Glutamatergic neuron (in vitro differentiated cells): ENCODE results near the gene MAMDC2. TPM values are rescaled to one million over a fixed set of nuclear protein-coding genes. Genes with fewer than 3 reads are reported as not detected.

Source experiments
- DNase-seq: peaks from one replicate; pipeline ENCODE4 v3.0.0; 2022
- H3K27ac Mint-ChIP-seq: one replicate; pipeline ENCODE4 v1.8.0; 2020; ENCODE audit warnings: mild to moderate bottlenecking, mixed read lengths, inconsistent platforms; ENCODE audit not compliant: unreplicated experiment
- H3K27me3 Mint-ChIP-seq: one replicate; pipeline ENCODE4 v1.8.0; 2020; ENCODE audit warnings: mild to moderate bottlenecking, moderate library complexity, mixed read lengths, inconsistent platforms; ENCODE audit not compliant: unreplicated experiment
- H3K36me3 Mint-ChIP-seq: one replicate; pipeline ENCODE4 v1.8.0; 2020; ENCODE audit warnings: mild to moderate bottlenecking, mixed read lengths, inconsistent platforms; ENCODE audit not compliant: unreplicated experiment
- H3K4me1 Mint-ChIP-seq: one replicate; pipeline ENCODE4 v1.8.0; 2020; ENCODE audit warnings: mild to moderate bottlenecking, low read depth, mixed read lengths, inconsistent platforms; ENCODE audit not compliant: unreplicated experiment
- H3K4me3 Mint-ChIP-seq: one replicate; pipeline ENCODE4 v1.8.0; 2020; ENCODE audit warnings: mild to moderate bottlenecking, mixed read lengths, inconsistent platforms; ENCODE audit not compliant: unreplicated experiment
- H3K9me3 Mint-ChIP-seq: one replicate; pipeline ENCODE4 v1.8.0; 2020; ENCODE audit warnings: mild to moderate bottlenecking, moderate library complexity, mixed read lengths, inconsistent platforms; ENCODE audit not compliant: unreplicated experiment
- CTCF ChIP-seq: fragments of 200-600 bp; sonication (generic); IDR thresholded peaks from one replicate; pipeline ENCODE4 v1.5.0; 2021; ENCODE audit not compliant: partially characterized antibody, unreplicated experiment
- total RNA-seq: library from RNA; stranded (reverse); fragmentation: NEBNext Ultra II Directional; extraction: Animal tissue kit (Norgen Biotek cat#: 25700); gene quantifications from one replicate; pipeline ENCODE4 v1.2.1, GENCODE V29; 2021; ENCODE audit not compliant: unreplicated experiment

MAMDC2 gene
- total RNA-seq, 1 donor from 2014 or later, result 0.22 TPM

DNA sequence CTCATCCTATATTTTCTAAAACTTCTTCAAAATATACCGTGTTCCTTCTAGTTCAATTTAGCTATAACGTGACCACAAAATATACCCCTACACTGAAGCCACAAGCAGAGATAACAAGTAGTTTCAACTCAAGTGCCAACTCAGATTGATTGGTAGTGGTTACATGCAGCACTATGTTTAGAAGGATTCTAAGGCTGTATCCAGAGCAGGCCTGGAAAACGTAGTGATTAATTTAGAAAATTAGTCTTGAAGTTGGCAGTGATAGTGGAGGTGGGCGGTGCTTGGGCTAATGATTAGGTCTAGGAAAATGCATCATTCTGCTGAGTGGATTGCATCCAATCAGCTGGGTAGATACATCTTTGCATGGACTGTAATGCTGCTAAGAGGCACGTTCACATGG lies 61.5 kb downstream of the MAMDC2 start:
- Mint-ChIP-seq H3K9me3 (peaks cover under 1% of the 10 kb centered on the region), H3K4me3 (no peak overlapping the region), H3K27ac (no peak overlapping the region), H3K36me3 (no peaks in the 10 kb centered on the region), H3K4me1 (peaks cover 1% of the 10 kb centered on the region), H3K27me3 (peaks cover 2% of the 10 kb centered on the region)
- DNase-seq, result no peak
- no peak for TF ChIP-seq CTCF

GRCh38 chr9:70106571-70106970 lies 62.9 kb downstream of the MAMDC2 start:
- no peak for DNase-seq
- Mint-ChIP-seq H3K27ac (no peak overlapping the region), H3K4me3 (no peak overlapping the region), H3K9me3 (peaks cover 5% of the 10 kb centered on the region), H3K36me3 (no peaks in the 10 kb centered on the region), H3K27me3 (peaks cover 2% of the 10 kb centered on the region), H3K4me1 (peaks cover 8% of the 10 kb centered on the region)
- TF ChIP-seq CTCF, result no peak

GRCh38 chr9:70107558-70107957 lies 63.9 kb downstream of the MAMDC2 start:
- Mint-ChIP-seq H3K27ac (no peak overlapping the region), H3K27me3 (peaks cover 2% of the 10 kb centered on the region), H3K4me3 (no peak overlapping the region), H3K4me1 (peaks cover 8% of the 10 kb centered on the region), H3K9me3 (peaks cover 5% of the 10 kb centered on the region), H3K36me3 (no peaks in the 10 kb centered on the region)
- DNase-seq, result no peak
- TF ChIP-seq CTCF, result no peak

DNA sequence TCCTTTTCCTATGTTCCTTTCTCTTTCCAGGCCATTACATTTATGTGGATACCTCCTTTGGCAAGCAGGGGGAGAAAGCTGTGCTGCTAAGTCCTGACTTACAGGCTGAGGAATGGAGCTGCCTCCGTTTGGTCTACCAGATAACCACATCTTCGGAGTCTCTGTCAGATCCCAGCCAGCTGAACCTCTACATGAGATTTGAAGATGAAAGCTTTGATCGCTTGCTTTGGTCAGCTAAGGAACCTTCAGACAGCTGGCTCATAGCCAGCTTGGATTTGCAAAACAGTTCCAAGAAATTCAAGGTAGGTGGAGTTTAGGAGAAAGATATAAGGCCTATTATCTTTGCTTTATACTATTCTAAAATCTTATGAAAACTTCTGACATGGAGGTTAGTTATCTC lies 64.5 kb downstream of the MAMDC2 start:
- peaks cover 5% of the 10 kb centered on the region for H3K9me3 Mint-ChIP-seq
- no peak for DNase-seq
- H3K36me3 Mint-ChIP-seq, result no peaks in the 10 kb centered on the region
- TF ChIP-seq CTCF, result no peak
- peaks cover 2% of the 10 kb centered on the region for H3K27me3 Mint-ChIP-seq
- no peak overlapping the region for H3K27ac Mint-ChIP-seq
- H3K4me3 Mint-ChIP-seq, result no peak overlapping the region
- peaks cover 8% of the 10 kb centered on the region for H3K4me1 Mint-ChIP-seq

GRCh38 chr9:70110194-70111041 lies 66.8 kb downstream of the MAMDC2 start:
- H3K27me3 Mint-ChIP-seq, result peaks cover 4% of the 10 kb centered on the region
- H3K36me3 Mint-ChIP-seq, result no peaks in the 10 kb centered on the region
- H3K9me3 Mint-ChIP-seq, result peaks cover 7% of the 10 kb centered on the region
- H3K27ac Mint-ChIP-seq, result peak overlapping the region; percentile 48
- no peak for TF ChIP-seq CTCF
- H3K4me1 Mint-ChIP-seq, result peaks cover 8% of the 10 kb centered on the region
- DNase-seq, result no peak
- peak overlapping the region; percentile 27 for H3K4me3 Mint-ChIP-seq
